HUDEP-2 (cell line): ENCODE measurements around the gene SH3RF2.

Experiments
- DNase-seq, 76 experiments: peaks; one replicate each; lab custom pipeline; 2025; ENCODE audit not compliant: unreplicated experiment in 76 of 76; lab: John Stamatoyannopoulos, UW

The SH3RF2 gene

GRCh38 chr5:145920542-145921210, 15.7 kb upstream of the SH3RF2 start:
- no peak for DNase-seq

GRCh38 chr5:145921211-145921610, 15.2 kb upstream of the SH3RF2 start:
- no peak for DNase-seq

- no peak for DNase-seq
These were observed 14.3 kb upstream of the SH3RF2 start for GRCh38 chr5:145922059-145922458.

GRCh38 chr5:145923405-145923804, 13.0 kb upstream of the SH3RF2 start:
- DNase-seq = no peak

- DNase-seq = no peak
These were observed 11.5 kb upstream of the SH3RF2 start for GRCh38 chr5:145924849-145925248.

- no peak for DNase-seq
These were observed 11.0 kb upstream of the SH3RF2 start for GRCh38 chr5:145925353-145925752.

GRCh38 chr5:145925803-145926202, 10.6 kb upstream of the SH3RF2 start:
- DNase-seq = no peak

- no peak for DNase-seq
These were observed 4.7 kb upstream of the SH3RF2 start for GRCh38 chr5:145931718-145932117.

GRCh38 chr5:145934276-145934675, 2.1 kb upstream of the SH3RF2 start:
- DNase-seq = no peak

- DNase-seq = no peak
These were observed 1.3 kb downstream of the SH3RF2 start for GRCh38 chr5:145937432-145938250.

- DNase-seq = no peak
These were observed 2.6 kb downstream of the SH3RF2 start for GRCh38 chr5:145938776-145939539.

GRCh38 chr5:145939540-145940065, 3.2 kb downstream of the SH3RF2 start:
- DNase-seq = no peak

- DNase-seq = no peak
These were observed 4.7 kb downstream of the SH3RF2 start for GRCh38 chr5:145941096-145941447.

GRCh38 chr5:145941448-145942130, 5.2 kb downstream of the SH3RF2 start:
- peak in 4 of 76 experiments; percentile 4 to 22 (median 6) for DNase-seq

- DNase-seq = no peak
These were observed 5.8 kb downstream of the SH3RF2 start for GRCh38 chr5:145942201-145942600.

- DNase-seq = no peak
These were observed 6.4 kb downstream of the SH3RF2 start for GRCh38 chr5:145942749-145943148.

GRCh38 chr5:145943674-145944121, 7.3 kb downstream of the SH3RF2 start:
- peak in 8 of 76 experiments; percentile 2 to 21 (median 3) for DNase-seq

- no peak for DNase-seq
These were observed 8.0 kb downstream of the SH3RF2 start for GRCh38 chr5:145944328-145944727.

GRCh38 chr5:145945620-145946111, 9.3 kb downstream of the SH3RF2 start:
- no peak for DNase-seq

GRCh38 chr5:145946112-145946861, 9.9 kb downstream of the SH3RF2 start:
- DNase-seq = no peak
